ENCODE results near the gene FREM1. TPM values are rescaled to one million over a fixed set of nuclear protein-coding genes. Genes with fewer than 3 reads are reported as not detected.

The FREM1 gene
- total RNA-seq, 4 donors from 2014 or later, result 1.1 to 5.8 (median 2.1) TPM

DNA sequence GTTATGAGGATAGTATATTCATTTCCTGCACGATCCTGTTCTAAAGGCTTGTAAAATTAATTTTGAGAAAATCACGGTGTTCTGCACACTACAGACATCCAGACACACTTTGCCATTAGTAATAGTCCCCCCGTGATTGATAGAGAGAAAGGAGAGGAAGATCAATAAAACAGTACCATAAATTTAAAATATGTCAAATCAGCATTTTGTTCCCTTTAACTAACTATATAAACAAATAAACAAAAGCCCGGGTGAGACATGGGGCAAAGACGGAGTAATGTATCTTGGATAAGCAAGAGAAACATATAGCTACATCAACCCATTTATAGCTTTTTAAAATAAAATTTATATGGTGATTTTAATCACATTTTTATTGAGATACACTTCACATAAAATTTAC is 177.1 kb downstream of the FREM1 start:
- Histone ChIP-seq H3K27ac (no peak overlapping the region), H3K4me1 (no peaks in the 10 kb centered on the region), H3K36me3 (no peaks in the 10 kb centered on the region), H3K9me3 (no peaks in the 10 kb centered on the region), H3K4me3 (no peak overlapping the region), H3K27me3 (no peaks in the 10 kb centered on the region)
- WGBS, result 76% methylated on average over 5 of the region's 5 CpGs
- TF ChIP-seq, protein P1, sequence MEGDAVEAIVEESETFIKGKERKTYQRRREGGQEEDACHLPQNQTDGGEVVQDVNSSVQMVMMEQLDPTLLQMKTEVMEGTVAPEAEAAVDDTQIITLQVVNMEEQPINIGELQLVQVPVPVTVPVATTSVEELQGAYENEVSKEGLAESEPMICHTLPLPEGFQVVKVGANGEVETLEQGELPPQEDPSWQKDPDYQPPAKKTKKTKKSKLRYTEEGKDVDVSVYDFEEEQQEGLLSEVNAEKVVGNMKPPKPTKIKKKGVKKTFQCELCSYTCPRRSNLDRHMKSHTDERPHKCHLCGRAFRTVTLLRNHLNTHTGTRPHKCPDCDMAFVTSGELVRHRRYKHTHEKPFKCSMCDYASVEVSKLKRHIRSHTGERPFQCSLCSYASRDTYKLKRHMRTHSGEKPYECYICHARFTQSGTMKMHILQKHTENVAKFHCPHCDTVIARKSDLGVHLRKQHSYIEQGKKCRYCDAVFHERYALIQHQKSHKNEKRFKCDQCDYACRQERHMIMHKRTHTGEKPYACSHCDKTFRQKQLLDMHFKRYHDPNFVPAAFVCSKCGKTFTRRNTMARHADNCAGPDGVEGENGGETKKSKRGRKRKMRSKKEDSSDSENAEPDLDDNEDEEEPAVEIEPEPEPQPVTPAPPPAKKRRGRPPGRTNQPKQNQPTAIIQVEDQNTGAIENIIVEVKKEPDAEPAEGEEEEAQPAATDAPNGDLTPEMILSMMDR (IDR thresholded peaks at IDR 0.05), result no peak
- DNase-seq (ENCODE audit: low spot score in 2 of 2), result no peak

DNA sequence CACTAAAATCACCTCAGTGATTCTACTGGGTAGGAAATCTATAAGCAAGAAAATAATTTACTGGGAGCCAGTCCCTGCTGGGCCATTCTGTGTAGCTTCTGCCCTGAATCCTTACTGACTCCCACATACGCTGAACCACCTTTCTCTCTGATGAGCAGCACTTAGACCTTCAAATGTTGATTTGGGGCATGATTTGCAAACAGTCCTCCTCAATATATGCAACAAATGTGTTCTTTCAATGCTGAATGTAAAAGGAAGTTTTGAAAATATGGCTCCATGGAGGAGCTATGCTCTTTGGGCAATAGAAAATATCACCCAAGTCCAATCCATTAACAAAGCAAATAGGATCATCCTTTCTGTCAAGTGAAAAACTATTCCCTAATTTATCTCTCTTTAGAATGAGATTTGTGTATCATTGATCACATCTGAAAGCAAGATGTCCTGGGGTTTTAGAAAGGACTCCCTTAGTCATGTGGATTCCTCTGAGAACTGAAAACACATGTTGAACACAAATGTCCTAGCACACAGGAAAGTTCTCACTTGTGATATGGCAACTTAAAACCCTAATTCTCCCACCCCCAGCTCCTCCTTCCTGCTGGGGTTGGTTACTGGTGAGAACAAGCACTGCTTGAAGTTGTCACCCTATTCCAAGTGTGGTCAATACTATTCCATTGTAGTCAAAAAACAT is 178.8 kb downstream of the FREM1 start:
- no peaks in the 10 kb centered on the region for H3K9me3 ChIP-seq
- H3K36me3 ChIP-seq, result no peaks in the 10 kb centered on the region
- no peak overlapping the region for H3K4me3 ChIP-seq
- no peak overlapping the region for H3K27ac ChIP-seq
- WGBS, result 91% methylated on average over 1 of the region's 1 CpG
- H3K4me1 ChIP-seq, result no peaks in the 10 kb centered on the region
- TF ChIP-seq POLR2A (IDR thresholded peaks at IDR 0.05) (no peak), POLR2AphosphoS5 (IDR thresholded peaks at IDR 0.05) (no peak), EP300 (IDR thresholded peaks at IDR 0.05) (no peak)
- TF ChIP-seq, protein P1 (IDR thresholded peaks at IDR 0.05), result no peak
- no peak for DNase-seq (ENCODE audit: low spot score in 2 of 2)
- no peaks in the 10 kb centered on the region for H3K27me3 ChIP-seq

DNA sequence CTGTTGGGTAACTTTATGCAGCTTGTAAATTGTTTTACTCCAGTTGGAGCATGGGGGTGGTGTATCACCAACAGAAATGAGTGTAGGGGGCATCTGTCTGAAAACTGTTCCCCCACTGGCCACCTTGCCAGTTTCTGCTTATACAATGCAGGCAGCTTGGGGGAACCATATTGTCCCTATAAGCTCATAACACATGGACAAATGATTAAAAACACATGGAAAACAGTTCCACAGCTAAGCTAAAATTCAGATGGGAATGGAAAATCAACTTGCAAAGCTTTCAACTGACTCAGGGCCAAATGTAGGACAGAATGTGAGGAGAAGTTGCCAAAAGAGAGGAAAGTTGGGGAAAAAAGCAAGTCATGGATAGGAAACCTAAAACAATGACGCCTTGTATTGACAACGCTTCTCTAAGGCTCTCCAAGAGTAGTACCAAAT is 179.7 kb downstream of the FREM1 start:
- WGBS, result 62% methylated on average over 2 of the region's 2 CpGs
- Histone ChIP-seq H3K4me1 (no peaks in the 10 kb centered on the region), H3K36me3 (no peaks in the 10 kb centered on the region), H3K4me3 (no peak overlapping the region), H3K9me3 (no peaks in the 10 kb centered on the region), H3K27ac (no peak overlapping the region), H3K27me3 (no peaks in the 10 kb centered on the region)
- TF ChIP-seq POLR2AphosphoS5 (IDR thresholded peaks at IDR 0.05) (no peak), POLR2A (IDR thresholded peaks at IDR 0.05) (no peak), EP300 (IDR thresholded peaks at IDR 0.05) (no peak)
- TF ChIP-seq, protein P1 (IDR thresholded peaks at IDR 0.05), result no peak
- no peak for DNase-seq (ENCODE audit: low spot score in 2 of 2)

DNA sequence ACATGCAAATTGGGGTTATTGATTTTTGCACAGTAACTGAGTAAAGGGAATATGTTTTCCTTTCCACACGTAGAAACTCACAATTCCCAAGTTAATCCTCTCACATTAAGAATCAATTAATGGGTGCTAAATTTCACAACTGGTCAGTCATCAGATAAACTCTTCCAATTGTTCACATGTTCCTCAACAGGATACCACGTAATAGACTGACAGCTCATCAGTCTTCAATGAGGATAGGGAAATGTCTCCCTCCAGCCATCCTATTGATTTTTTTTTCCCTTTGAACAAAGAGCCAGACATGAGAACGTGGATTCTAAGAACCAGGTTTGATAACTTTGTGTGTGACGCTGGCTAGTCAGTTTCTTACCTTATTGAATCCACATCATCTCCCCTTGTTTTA is 186.9 kb downstream of the FREM1 start:
- no peaks in the 10 kb centered on the region for H3K4me1 ChIP-seq
- WGBS, result 55% methylated on average over 4 of the region's 4 CpGs
- H3K27ac ChIP-seq, result no peak overlapping the region
- H3K4me3 ChIP-seq, result no peak overlapping the region
- no peak for DNase-seq (ENCODE audit: low spot score in 2 of 2)
- H3K36me3 ChIP-seq, result no peaks in the 10 kb centered on the region
- no peaks in the 10 kb centered on the region for H3K9me3 ChIP-seq
- TF ChIP-seq EP300 (IDR thresholded peaks at IDR 0.05) (no peak), POLR2A (IDR thresholded peaks at IDR 0.05) (no peak), POLR2AphosphoS5 (IDR thresholded peaks at IDR 0.05) (no peak)
- TF ChIP-seq, protein P1 (IDR thresholded peaks at IDR 0.05), result no peak
- peaks cover 3% of the 10 kb centered on the region for H3K27me3 ChIP-seq

DNA sequence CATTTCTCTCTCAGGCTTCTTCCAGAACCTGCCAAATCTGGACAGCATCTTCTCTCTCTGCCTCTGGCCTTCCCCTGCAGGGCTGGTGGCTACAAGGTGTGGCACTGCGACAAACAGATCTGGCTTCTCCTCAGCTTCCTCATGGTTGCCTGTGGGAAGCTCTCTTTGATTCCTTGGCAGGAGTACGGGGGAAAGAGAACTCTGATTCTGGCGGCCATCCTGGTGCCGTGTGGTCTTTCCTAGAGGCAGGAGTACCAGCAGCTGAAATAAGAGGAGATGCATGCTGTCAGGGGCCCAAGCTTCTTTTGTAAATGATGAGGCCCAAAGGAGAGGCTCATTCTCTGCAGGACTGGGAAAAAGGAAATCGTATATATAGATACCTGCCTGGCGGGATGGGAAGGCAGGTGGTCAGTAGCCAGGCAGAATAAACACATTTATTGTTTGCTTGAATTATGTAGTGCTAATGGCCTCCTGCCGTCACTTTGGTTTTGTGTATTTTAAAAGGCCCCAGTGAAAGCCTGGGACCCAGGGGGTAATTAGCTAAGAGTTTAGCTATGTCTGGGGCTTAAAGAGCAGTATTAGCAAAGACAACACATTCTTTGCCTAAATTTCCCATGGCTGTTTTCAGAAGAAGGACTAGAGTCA is 187.7 kb downstream of the FREM1 start, which contains the start of gene CER1:
Gene CER1 (minus strand): TSS at position 343 of the 645 bp plus-strand sequence. CDS start 61 bp downstream, at position 282.
- Histone ChIP-seq H3K27me3 (peaks cover 3% of the 10 kb centered on the region), H3K9me3 (no peaks in the 10 kb centered on the region), H3K27ac (no peak within 1 kb of the TSS), H3K4me3 (no peak within 1 kb of the TSS), H3K4me1 (no peaks in the 10 kb centered on the region), H3K36me3 (no peaks in the 10 kb centered on the region)
- TF ChIP-seq, protein P1 (IDR thresholded peaks at IDR 0.05), result no peak
- TF ChIP-seq POLR2AphosphoS5 (IDR thresholded peaks at IDR 0.05), result no peak
- no peak for TF ChIP-seq POLR2A (IDR thresholded peaks at IDR 0.05)
- TF ChIP-seq EP300 (IDR thresholded peaks at IDR 0.05), result no peak
- DNase-seq (ENCODE audit: low spot score in 2 of 2), result no peak
- 73% methylated on average over 4 of the region's 7 CpGs for WGBS
